ENCODE results near the gene GAA. TPM values are rescaled to one million over a fixed set of nuclear protein-coding genes. Genes with fewer than 3 reads are reported as not detected.

GAA gene
- total and polyA plus RNA-seq, 2 of the 4 experiments (the other 2 are of a cell fraction): 2.2 to 14.8 TPM

- Histone ChIP-seq H2BK20ac (ENCODE audit: low read depth, low read length) (no peak overlapping the region), H3K9me3 (ENCODE audit: control insufficient read depth, insufficient read depth, low read length) (peaks cover 2% of the 10 kb centered on the region; the same call in 1 of the 2 replicates), H3K14ac (replicated peaks; ENCODE audit: low read depth, low read length) (no peak overlapping the region), H4K20me1 (ENCODE audit: insufficient read depth, low read length) (no peaks in the 10 kb centered on the region), H3K4me2 (ENCODE audit: low read depth, low read length) (no peak overlapping the region), H2BK5ac (ENCODE audit: low read depth, low read length, poor library complexity, severe bottlenecking) (no peak overlapping the region), H3K79me1 (ENCODE audit: low read depth in 1 of 2, low read length in 2 of 2) (no peaks in the 10 kb centered on the region), H2AK9ac (replicated peaks; ENCODE audit: low read depth, low read length, poor library complexity) (no peak overlapping the region), H2BK120ac (ENCODE audit: low read depth, low read length) (no peak overlapping the region), H3K18ac (ENCODE audit: low read depth, low read length) (no peak overlapping the region), H2AK5ac (ENCODE audit: low read depth, low read length) (no peak overlapping the region), H3K9ac (ENCODE audit: low read depth, low read length) (no peak overlapping the region), H4K91ac (ENCODE audit: insufficient read depth, low read depth, low read length) (no peak overlapping the region), H4K8ac (ENCODE audit: low read depth in 2 of 2, low read length in 2 of 2) (no peak overlapping the region), H3K36me3 (ENCODE audit: control insufficient read depth, insufficient read depth, low read length) (no peaks in the 10 kb centered on the region), H3K9me1 (ENCODE audit: insufficient read depth, low read length) (no peaks in the 10 kb centered on the region; the same call in 1 of the 2 replicates), H4K5ac (ENCODE audit: low read depth, low read length) (no peak overlapping the region), H3K27ac (ENCODE audit: insufficient read depth, low read length) (no peak overlapping the region), H3K4me1 (ENCODE audit: control insufficient read depth, insufficient read depth, low read length) (no peaks in the 10 kb centered on the region), H3K23ac (ENCODE audit: low read depth, low read length) (no peak overlapping the region), H2AFZ (replicated peaks; ENCODE audit: low read length, poor library complexity) (no peak overlapping the region), H3K4me3 (ENCODE audit: insufficient read depth, low read depth, low read length) (no peak overlapping the region), H3K4ac (ENCODE audit: low read depth, low read length) (no peak overlapping the region), H3K56ac (ENCODE audit: extremely low read depth, insufficient read depth, low read length) (no peak overlapping the region), H2BK15ac (ENCODE audit: low read depth, low read length) (no peak overlapping the region), H3K27me3 (ENCODE audit: control insufficient read depth, insufficient read depth, low read length) (peaks cover 33% of the 10 kb centered on the region)
- CTCF ChIA-PET: no interaction called here
- no peak for ATAC-seq (ENCODE audit: low read depth)
- intact Hi-C loops (cut with micrococcal nuclease) (no loop called here), in situ Hi-C loops (cut with MboI; ENCODE audit: low sequenced_read_pairs) (no loop called here), dilution Hi-C loops (cut with HindIII; ENCODE audit: low sequenced_read_pairs, unreplicated experiment) (no loop called here)
- POLR2A ChIA-PET (ENCODE audit: unreplicated experiment): no interaction called here
- 100% methylated on average over 1 of the region's 5 CpGs; no CpG with 5 or more reads in 1 of the 2 experiments for WGBS, 2 experiments (ENCODE audit: extremely low coverage in 2 of 2, insufficient read length in 1 of 2)
- TF ChIP-seq ELK1 (IDR thresholded peaks at IDR 0.05; ENCODE audit: borderline replicate concordance, low read depth, low read length) (no peak), SMC3 (IDR thresholded peaks at IDR 0.05; ENCODE audit: low read depth, low read length) (no peak), MAFK (IDR thresholded peaks at IDR 0.05; ENCODE audit: low read depth, low read length) (no peak), MXI1 (IDR thresholded peaks at IDR 0.05; ENCODE audit: borderline replicate concordance, low read depth, low read length) (no peak), CTCF (conservative IDR thresholded peaks at IDR 0.05; ENCODE audit: low read depth, low read length) (no peak), CEBPB (IDR thresholded peaks at IDR 0.05; ENCODE audit: low read depth, low read length) (no peak), RCOR1 (IDR thresholded peaks at IDR 0.05; ENCODE audit: insufficient replicate concordance, low read length) (no peak), NFE2L2 (IDR thresholded peaks at IDR 0.05; ENCODE audit: low read depth, low read length) (no peak), BHLHE40 (IDR thresholded peaks at IDR 0.05; ENCODE audit: low read depth, low read length) (no peak)
- no peak for DNase-seq
- no TSS peak for BruUV-seq (replicated peaks)
These were observed 67.7 kb downstream of the GAA start for GRCh38 chr17:80169107-80169506.
